DOHH2 (cell line): Measurements from ENCODE around the gene BTBD19.

Experiments
- H3F3A ChIP-seq: fragments of 200-600 bp; sonication (generic), shearing (Covaris generic); 2 replicates; pipeline ENCODE4 v1.6.0; 2016; ENCODE audit warnings: antibody characterized with exemption, mild to moderate bottlenecking; ENCODE audit not compliant: control insufficient read depth, insufficient read depth
- H3K27ac ChIP-seq: fragments of 200-600 bp; sonication (generic); 2 replicates; pipeline ENCODE4 v1.5.1; 2014; ENCODE audit warnings: low read depth, mild to moderate bottlenecking, low read length, moderate library complexity
- H3K27me3 ChIP-seq: fragments of 200-600 bp; sonication (generic); 2 replicates; pipeline ENCODE4 v1.6.1; 2014; ENCODE audit warnings: mild to moderate bottlenecking, low read length, mixed read lengths; ENCODE audit not compliant: control insufficient read depth
- H3K36me3 ChIP-seq: fragments of 200-600 bp; sonication (generic); 2 replicates; pipeline ENCODE4 v1.6.1; 2014; ENCODE audit warnings: mild to moderate bottlenecking, low read length, moderate library complexity, mixed read lengths; ENCODE audit not compliant: control insufficient read depth
- H3K4me1 ChIP-seq: fragments of 200-600 bp; sonication (generic); 2 replicates; pipeline ENCODE4 v1.6.1; 2014; ENCODE audit warnings: mild to moderate bottlenecking, low read length, mixed read lengths; ENCODE audit not compliant: control insufficient read depth
- H3K4me2 ChIP-seq: fragments of 200-600 bp; sonication (generic); 2 replicates; pipeline ENCODE4 v1.6.0; 2014; ENCODE audit warnings: mild to moderate bottlenecking, low read length, moderate library complexity
- H3K4me3 ChIP-seq: fragments of 200-600 bp; sonication (generic); 2 replicates; pipeline ENCODE4 v1.5.1; 2014; ENCODE audit warnings: mild to moderate bottlenecking, low read length, mixed read lengths
- H3K79me2 ChIP-seq: fragments of 200-600 bp; sonication (generic); 2 replicates; pipeline ENCODE4 v1.6.1; 2014; ENCODE audit warnings: mild to moderate bottlenecking, low read length, mixed read lengths; ENCODE audit not compliant: control insufficient read depth
- H3K9me2 ChIP-seq: fragments of 200-600 bp; sonication (generic); replicated peaks from 2 replicates; pipeline ENCODE4 v1.6.1; 2014; ENCODE audit warnings: mild to moderate bottlenecking, low read length, mixed read lengths; ENCODE audit not compliant: control insufficient read depth
- H3K9me3 ChIP-seq: fragments of 200-600 bp; sonication (generic); 2 replicates; pipeline ENCODE4 v1.6.1; 2014; ENCODE audit warnings: antibody characterized with exemption, low read length, mixed read lengths; ENCODE audit not compliant: control insufficient read depth, insufficient read depth
- H4K20me1 ChIP-seq: fragments of 200-600 bp; sonication (generic); 2 replicates; pipeline ENCODE4 v1.6.0; 2014; ENCODE audit warnings: low read depth, mild to moderate bottlenecking, antibody characterized with exemption, low read length, moderate library complexity; ENCODE audit not compliant: control insufficient read depth, insufficient read depth
- EZH2phosphoT487 ChIP-seq: fragments of 200-600 bp; sonication (generic); IDR thresholded peaks from 2 replicates; pipeline ENCODE4 v1.6.1; 2017; ENCODE audit warnings: borderline replicate concordance, mild to moderate bottlenecking, antibody characterized with exemption, low read length, moderate library complexity, mixed read lengths
- TF ChIP-seq, protein P1 (sequence below): fragments of 200-600 bp; sonication (generic); IDR thresholded peaks from one replicate; pipeline ENCODE4 v1.5.1; 2014; ENCODE audit warnings: antibody characterized with exemption, mild to moderate bottlenecking, low read depth, low read length; ENCODE audit not compliant: poor library complexity, severe bottlenecking

Gene BTBD19

DNA sequence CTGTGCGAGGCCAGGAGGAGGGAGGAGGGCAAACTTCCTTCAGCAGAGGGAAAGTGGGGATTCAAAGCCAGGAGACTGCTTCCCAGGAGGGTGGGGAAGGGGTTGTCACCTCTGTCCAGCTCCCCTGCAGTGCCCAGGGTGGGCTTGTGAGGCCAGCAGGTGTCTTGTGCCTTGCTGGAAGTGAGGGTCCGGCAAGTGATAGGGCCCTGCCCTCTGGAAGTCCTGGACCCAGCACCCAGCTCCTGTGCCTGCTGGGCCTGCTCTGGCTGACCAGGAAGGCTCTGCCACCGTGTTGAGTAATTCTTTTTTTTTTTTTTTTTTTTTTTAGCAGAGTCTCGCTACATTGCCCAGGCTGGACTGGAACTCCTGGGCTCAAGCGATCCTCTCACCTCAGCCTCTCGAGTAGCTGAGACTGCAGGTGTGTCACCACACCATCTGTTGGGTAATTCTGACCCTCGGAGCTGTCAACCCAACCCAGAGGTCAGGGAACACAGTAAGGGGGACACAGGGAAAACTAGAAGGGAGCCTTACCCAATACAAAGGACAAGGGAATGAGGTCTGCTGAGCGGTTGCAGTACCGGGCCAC lies 21.4 kb upstream of the BTBD19 start:
- TF ChIP-seq EZH2phosphoT487: no peak
- TF ChIP-seq, protein P1, sequence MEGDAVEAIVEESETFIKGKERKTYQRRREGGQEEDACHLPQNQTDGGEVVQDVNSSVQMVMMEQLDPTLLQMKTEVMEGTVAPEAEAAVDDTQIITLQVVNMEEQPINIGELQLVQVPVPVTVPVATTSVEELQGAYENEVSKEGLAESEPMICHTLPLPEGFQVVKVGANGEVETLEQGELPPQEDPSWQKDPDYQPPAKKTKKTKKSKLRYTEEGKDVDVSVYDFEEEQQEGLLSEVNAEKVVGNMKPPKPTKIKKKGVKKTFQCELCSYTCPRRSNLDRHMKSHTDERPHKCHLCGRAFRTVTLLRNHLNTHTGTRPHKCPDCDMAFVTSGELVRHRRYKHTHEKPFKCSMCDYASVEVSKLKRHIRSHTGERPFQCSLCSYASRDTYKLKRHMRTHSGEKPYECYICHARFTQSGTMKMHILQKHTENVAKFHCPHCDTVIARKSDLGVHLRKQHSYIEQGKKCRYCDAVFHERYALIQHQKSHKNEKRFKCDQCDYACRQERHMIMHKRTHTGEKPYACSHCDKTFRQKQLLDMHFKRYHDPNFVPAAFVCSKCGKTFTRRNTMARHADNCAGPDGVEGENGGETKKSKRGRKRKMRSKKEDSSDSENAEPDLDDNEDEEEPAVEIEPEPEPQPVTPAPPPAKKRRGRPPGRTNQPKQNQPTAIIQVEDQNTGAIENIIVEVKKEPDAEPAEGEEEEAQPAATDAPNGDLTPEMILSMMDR: no peak
- H3K79me2 ChIP-seq: no peaks in the 10 kb centered on the region
- H3K4me2 ChIP-seq: peak overlapping the region; percentile 74
- peaks cover 3% of the 10 kb centered on the region for H3K36me3 ChIP-seq
- no peaks in the 10 kb centered on the region for H4K20me1 ChIP-seq
- H3K4me1 ChIP-seq: peaks cover 39% of the 10 kb centered on the region
- H3K4me3 ChIP-seq: no peak overlapping the region; the same call in 1 of the 2 replicates
- H3K27me3 ChIP-seq: no peaks in the 10 kb centered on the region
- H3K27ac ChIP-seq: peak overlapping the region; percentile 13; the same call in 1 of the 2 replicates
- no peaks in the 10 kb centered on the region for H3K9me3 ChIP-seq
- H3K9me2 ChIP-seq: no peaks in the 10 kb centered on the region
- peaks cover 46% of the 10 kb centered on the region for H3F3A ChIP-seq

DNA sequence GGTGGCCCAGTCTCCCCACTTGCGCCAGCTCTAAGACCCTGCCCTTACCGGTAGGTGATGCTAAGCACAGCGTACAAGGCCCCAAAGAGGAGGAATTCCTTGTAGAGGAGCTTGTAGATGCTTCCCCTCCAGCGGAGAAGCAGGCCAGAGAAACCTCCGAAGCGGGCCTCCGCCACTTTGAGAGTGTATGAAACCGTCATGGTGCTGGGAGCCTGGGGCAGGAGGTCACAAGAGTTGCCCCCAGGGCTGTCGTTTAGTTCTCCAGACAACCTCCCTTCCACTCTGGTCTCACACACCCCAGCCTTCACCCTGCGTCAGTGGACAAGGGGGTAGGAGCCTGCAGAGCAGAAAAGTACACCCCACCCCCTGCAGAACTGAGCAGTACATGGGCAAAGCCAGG lies 20.8 kb upstream of the BTBD19 start:
- Histone ChIP-seq H3K36me3 (no peaks in the 10 kb centered on the region), H3F3A (peaks cover 41% of the 10 kb centered on the region), H3K9me2 (no peaks in the 10 kb centered on the region)

DNA sequence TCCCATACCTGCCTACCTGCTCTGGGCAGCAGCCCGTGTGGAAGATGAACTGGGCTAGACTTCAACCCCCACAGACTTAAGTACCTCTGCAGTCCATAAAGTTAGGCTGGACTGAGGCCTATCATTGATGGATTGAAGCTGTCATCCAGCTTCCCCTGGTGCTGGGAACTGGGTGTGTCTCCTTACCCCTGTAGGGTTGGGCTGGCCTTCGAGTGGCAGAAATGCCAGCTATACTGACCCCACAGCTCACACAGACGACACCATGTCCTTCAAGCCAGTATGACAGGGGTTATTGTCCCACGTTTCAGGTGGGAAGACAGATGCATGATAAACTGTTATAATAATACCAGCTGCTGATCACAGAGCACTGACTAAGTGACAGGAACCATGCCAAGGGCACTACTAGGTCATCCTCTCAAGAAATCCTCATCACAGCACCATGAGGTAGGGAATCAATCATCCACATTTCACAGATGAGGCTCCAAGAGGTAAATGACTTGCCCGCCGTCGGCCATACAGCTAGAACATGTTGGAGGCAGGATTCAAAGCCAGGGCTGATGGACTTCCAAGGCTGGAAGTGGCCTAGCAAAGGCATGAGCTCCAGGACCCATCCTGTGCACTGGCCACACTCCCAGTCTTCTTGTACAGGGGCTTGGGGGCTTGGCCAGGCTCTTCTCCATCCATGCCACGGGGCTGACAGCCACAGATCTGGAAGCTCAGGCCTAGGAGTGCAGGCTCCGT lies 20.0 kb upstream of the BTBD19 start, which contains the start of gene BEST4:
BEST4 (minus strand) TSS at position 51 of the 741 bp plus-strand sequence. CDS start 465 bp downstream, outside the sequence.
- H3K27me3 ChIP-seq: no peaks in the 10 kb centered on the region
- H3K9me3 ChIP-seq: no peaks in the 10 kb centered on the region
- TF ChIP-seq, protein P1: no peak
- TF ChIP-seq EZH2phosphoT487: no peak
- no peaks in the 10 kb centered on the region for H4K20me1 ChIP-seq
- peaks cover 35% of the 10 kb centered on the region for H3F3A ChIP-seq
- H3K4me1 ChIP-seq: peaks cover 33% of the 10 kb centered on the region
- H3K4me2 ChIP-seq: no peak within 1 kb of the TSS
- H3K9me2 ChIP-seq: no peaks in the 10 kb centered on the region
- H3K4me3 ChIP-seq: no peak within 1 kb of the TSS
- no peaks in the 10 kb centered on the region for H3K79me2 ChIP-seq
- H3K36me3 ChIP-seq: no peaks in the 10 kb centered on the region
- no peak within 1 kb of the TSS for H3K27ac ChIP-seq

More for the DNA sequence above, 20.8 kb upstream of the BTBD19 start:
- H3K4me3 ChIP-seq: no peak overlapping the region
- H3K79me2 ChIP-seq: no peaks in the 10 kb centered on the region
- no peak overlapping the region for H3K27ac ChIP-seq
- no peaks in the 10 kb centered on the region for H3K9me3 ChIP-seq
- H3K27me3 ChIP-seq: no peaks in the 10 kb centered on the region
- H3K4me1 ChIP-seq: peaks cover 39% of the 10 kb centered on the region
- no peak overlapping the region for H3K4me2 ChIP-seq
- H4K20me1 ChIP-seq: no peaks in the 10 kb centered on the region
- TF ChIP-seq, protein P1: no peak
